Measurements from ENCODE around the gene HIVEP3. TPM values are rescaled to one million over a fixed set of nuclear protein-coding genes. Genes with fewer than 3 reads are reported as not detected.

HIVEP3 gene
- total RNA-seq, 1 donor: 1.2 TPM

- no peak overlapping the region for H3K4me3 ChIP-seq (ENCODE audit: low read depth, low read length)
- DNase-seq (ENCODE audit: low read depth): no peak
- TF ChIP-seq CTCF (IDR thresholded peaks at IDR 0.05; ENCODE audit: insufficient read depth, low read length): no peak
These were observed 126.3 kb downstream of the HIVEP3 start for GRCh38 chr1:41792485-41792770.

GRCh38 chr1:41791667-41792484 is 126.8 kb downstream of the HIVEP3 start:
- H3K4me3 ChIP-seq (ENCODE audit: low read depth, low read length): no peak overlapping the region
- no peak for DNase-seq (ENCODE audit: low read depth)
- no peak for TF ChIP-seq CTCF (IDR thresholded peaks at IDR 0.05; ENCODE audit: insufficient read depth, low read length)

- H3K4me3 ChIP-seq (ENCODE audit: low read depth, low read length): no peak overlapping the region
- TF ChIP-seq CTCF (IDR thresholded peaks at IDR 0.05; ENCODE audit: insufficient read depth, low read length): no peak
- DNase-seq (ENCODE audit: low read depth): no peak
These were observed 128.4 kb downstream of the HIVEP3 start for GRCh38 chr1:41790351-41790750.

GRCh38 chr1:41789661-41790330 is 128.9 kb downstream of the HIVEP3 start:
- DNase-seq (ENCODE audit: low read depth): no peak
- no peak for TF ChIP-seq CTCF (IDR thresholded peaks at IDR 0.05; ENCODE audit: insufficient read depth, low read length)
- no peak overlapping the region for H3K4me3 ChIP-seq (ENCODE audit: low read depth, low read length)

- no peak for DNase-seq (ENCODE audit: low read depth)
- TF ChIP-seq CTCF (IDR thresholded peaks at IDR 0.05; ENCODE audit: insufficient read depth, low read length): no peak
- no peak overlapping the region for H3K4me3 ChIP-seq (ENCODE audit: low read depth, low read length)
These were observed 130.3 kb downstream of the HIVEP3 start for GRCh38 chr1:41788427-41788826.

- H3K4me3 ChIP-seq (ENCODE audit: low read depth, low read length): no peak overlapping the region
- TF ChIP-seq CTCF (IDR thresholded peaks at IDR 0.05; ENCODE audit: insufficient read depth, low read length): peak; percentile 13
- peak; percentile 55 for DNase-seq (ENCODE audit: low read depth)
These were observed 134.0 kb downstream of the HIVEP3 start for GRCh38 chr1:41784531-41785274.

Measured in fibroblast of the aortic adventitia (primary cell).